HL-60 (cell line): ENCODE measurements around the gene TRIM7.

ENCODE experiments used
- DNase-seq, 2 experiments: peaks; one replicate each; pipeline ENCODE4 v3.0.0-alpha.2; 2010 to 2020; ENCODE audit warnings: low read depth in 1 of 2, low spot score in 1 of 2
- H3K27ac ChIP-seq: fragments of 250-450 bp; sonication (Bioruptor Pico); replicated peaks from 2 replicates; pipeline ENCODE4 v1.5.1; 2020; ENCODE audit warnings: mild to moderate bottlenecking, moderate library complexity
- H3K27me3 ChIP-seq: fragments of 250-450 bp; sonication (Bioruptor Pico); 2 replicates; pipeline ENCODE4 v1.5.1; 2021; ENCODE audit warnings: mild to moderate bottlenecking, moderate library complexity; ENCODE audit not compliant: insufficient read depth, poor library complexity, severe bottlenecking
- H3K4me3 ChIP-seq: replicated peaks from 2 replicates; pipeline ENCODE4 v1.5.1; 2011; ENCODE audit warnings: mild to moderate bottlenecking, control low read depth, low read length; ENCODE audit not compliant: insufficient read depth
- CTCF ChIP-seq: IDR thresholded peaks from one replicate; pipeline ENCODE4 v1.5.1; 2011; ENCODE audit warnings: low read length, control low read depth, inconsistent platforms; ENCODE audit not compliant: insufficient read depth
- GABPA ChIP-seq: IDR thresholded peaks from 2 replicates; pipeline ENCODE4 v1.6.1; 2012; ENCODE audit warnings: low read depth
- POLR2AphosphoS5 ChIP-seq: IDR thresholded peaks from 2 replicates; pipeline ENCODE4 v1.6.1; 2012; ENCODE audit warnings: low read depth
- SPI1 ChIP-seq: IDR thresholded peaks from 2 replicates; pipeline ENCODE4 v1.6.1; 2012; ENCODE audit warnings: low read depth, mild to moderate bottlenecking, borderline replicate concordance
- TF ChIP-seq, protein P1 (sequence below): IDR thresholded peaks from 2 replicates; pipeline ENCODE4 v1.6.1; 2012; ENCODE audit warnings: low read depth; ENCODE audit not compliant: insufficient replicate concordance

The TRIM7 gene

DNA sequence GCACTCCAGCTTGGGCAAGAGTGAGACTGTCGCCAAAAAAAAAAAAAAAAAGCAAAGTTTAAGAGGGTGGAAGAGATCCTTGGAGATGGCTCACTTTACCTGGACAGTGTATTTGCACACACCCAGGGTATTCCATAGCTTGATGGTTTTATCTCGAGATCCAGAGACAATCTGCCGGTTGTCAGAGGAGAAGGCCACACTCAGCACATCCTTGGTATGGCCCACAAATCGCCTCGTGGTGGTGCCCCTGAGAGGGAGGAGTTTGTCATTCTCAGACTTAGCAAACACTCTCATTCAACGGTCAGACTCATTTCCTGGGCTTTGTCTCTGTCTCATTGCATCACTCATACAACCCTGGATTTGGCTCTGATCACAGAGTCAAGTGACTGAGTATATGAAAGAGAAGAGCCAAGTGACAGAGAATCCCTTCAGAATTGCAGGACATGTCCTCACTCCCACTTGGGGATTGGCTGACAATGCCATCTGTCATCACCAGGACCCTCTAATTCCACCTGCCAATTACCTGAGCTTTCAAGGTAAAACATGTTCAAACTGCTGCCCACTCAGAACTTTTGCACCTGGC lies 36.5 kb upstream of the TRIM7 start:
- DNase-seq: peak in 1 of 2 experiments; percentile 84
- peak overlapping the region; percentile 96 for H3K27ac ChIP-seq
- TF ChIP-seq GABPA (no peak), POLR2AphosphoS5 (peak; percentile 69)
- H3K27me3 ChIP-seq: no peaks in the 10 kb centered on the region
- peak overlapping the region; percentile 65 for H3K4me3 ChIP-seq

GRCh38 chr5:181239062-181239663 lies 34.2 kb upstream of the TRIM7 start:
- no peak overlapping the region for H3K4me3 ChIP-seq
- TF ChIP-seq POLR2AphosphoS5 (no peak; the same call in 1 of the 2 replicates), GABPA (no peak), CTCF (no peak), SPI1 (no peak)
- TF ChIP-seq, protein P1, sequence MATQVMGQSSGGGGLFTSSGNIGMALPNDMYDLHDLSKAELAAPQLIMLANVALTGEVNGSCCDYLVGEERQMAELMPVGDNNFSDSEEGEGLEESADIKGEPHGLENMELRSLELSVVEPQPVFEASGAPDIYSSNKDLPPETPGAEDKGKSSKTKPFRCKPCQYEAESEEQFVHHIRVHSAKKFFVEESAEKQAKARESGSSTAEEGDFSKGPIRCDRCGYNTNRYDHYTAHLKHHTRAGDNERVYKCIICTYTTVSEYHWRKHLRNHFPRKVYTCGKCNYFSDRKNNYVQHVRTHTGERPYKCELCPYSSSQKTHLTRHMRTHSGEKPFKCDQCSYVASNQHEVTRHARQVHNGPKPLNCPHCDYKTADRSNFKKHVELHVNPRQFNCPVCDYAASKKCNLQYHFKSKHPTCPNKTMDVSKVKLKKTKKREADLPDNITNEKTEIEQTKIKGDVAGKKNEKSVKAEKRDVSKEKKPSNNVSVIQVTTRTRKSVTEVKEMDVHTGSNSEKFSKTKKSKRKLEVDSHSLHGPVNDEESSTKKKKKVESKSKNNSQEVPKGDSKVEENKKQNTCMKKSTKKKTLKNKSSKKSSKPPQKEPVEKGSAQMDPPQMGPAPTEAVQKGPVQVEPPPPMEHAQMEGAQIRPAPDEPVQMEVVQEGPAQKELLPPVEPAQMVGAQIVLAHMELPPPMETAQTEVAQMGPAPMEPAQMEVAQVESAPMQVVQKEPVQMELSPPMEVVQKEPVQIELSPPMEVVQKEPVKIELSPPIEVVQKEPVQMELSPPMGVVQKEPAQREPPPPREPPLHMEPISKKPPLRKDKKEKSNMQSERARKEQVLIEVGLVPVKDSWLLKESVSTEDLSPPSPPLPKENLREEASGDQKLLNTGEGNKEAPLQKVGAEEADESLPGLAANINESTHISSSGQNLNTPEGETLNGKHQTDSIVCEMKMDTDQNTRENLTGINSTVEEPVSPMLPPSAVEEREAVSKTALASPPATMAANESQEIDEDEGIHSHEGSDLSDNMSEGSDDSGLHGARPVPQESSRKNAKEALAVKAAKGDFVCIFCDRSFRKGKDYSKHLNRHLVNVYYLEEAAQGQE: no peak
- no peak for DNase-seq
- no peaks in the 10 kb centered on the region for H3K27me3 ChIP-seq
- H3K27ac ChIP-seq: no peak overlapping the region

GRCh38 chr5:181237729-181238385 lies 32.9 kb upstream of the TRIM7 start:
- H3K27ac ChIP-seq: no peak overlapping the region
- no peak for DNase-seq
- no peak overlapping the region for H3K4me3 ChIP-seq
- TF ChIP-seq GABPA (no peak), POLR2AphosphoS5 (no peak; the same call in 1 of the 2 replicates), SPI1 (no peak)
- TF ChIP-seq, protein P1: no peak
- H3K27me3 ChIP-seq: no peaks in the 10 kb centered on the region

GRCh38 chr5:181236954-181237641 lies 32.1 kb upstream of the TRIM7 start:
- Histone ChIP-seq H3K4me3 (no peak overlapping the region), H3K27ac (no peak overlapping the region), H3K27me3 (no peaks in the 10 kb centered on the region)
- TF ChIP-seq, protein P1: no peak
- TF ChIP-seq SPI1 (no peak), POLR2AphosphoS5 (no peak; the same call in 1 of the 2 replicates), CTCF (no peak), GABPA (no peak)
- DNase-seq: no peak
